ENCODE measurements around the gene SKI. TPM values are rescaled to one million over a fixed set of nuclear protein-coding genes. Genes with fewer than 3 reads are reported as not detected.
A peak's percentile ranks its signal among the peaks of the same experiment; 100 is the strongest.

The SKI gene
- total and polyA plus RNA-seq, 9 of the 15 experiments (the other 6 are each of a cell fraction or from before 2014, with no cell fraction given): 0.10 to 60.5 (median 4.6) TPM

GRCh38 chr1:2255047-2255419, 26.9 kb downstream of the SKI start (continued):
- no peak for TF ChIP-seq ZNF133 (CRISPR knock-in tag; IDR thresholded peaks at IDR 0.05)

DNA sequence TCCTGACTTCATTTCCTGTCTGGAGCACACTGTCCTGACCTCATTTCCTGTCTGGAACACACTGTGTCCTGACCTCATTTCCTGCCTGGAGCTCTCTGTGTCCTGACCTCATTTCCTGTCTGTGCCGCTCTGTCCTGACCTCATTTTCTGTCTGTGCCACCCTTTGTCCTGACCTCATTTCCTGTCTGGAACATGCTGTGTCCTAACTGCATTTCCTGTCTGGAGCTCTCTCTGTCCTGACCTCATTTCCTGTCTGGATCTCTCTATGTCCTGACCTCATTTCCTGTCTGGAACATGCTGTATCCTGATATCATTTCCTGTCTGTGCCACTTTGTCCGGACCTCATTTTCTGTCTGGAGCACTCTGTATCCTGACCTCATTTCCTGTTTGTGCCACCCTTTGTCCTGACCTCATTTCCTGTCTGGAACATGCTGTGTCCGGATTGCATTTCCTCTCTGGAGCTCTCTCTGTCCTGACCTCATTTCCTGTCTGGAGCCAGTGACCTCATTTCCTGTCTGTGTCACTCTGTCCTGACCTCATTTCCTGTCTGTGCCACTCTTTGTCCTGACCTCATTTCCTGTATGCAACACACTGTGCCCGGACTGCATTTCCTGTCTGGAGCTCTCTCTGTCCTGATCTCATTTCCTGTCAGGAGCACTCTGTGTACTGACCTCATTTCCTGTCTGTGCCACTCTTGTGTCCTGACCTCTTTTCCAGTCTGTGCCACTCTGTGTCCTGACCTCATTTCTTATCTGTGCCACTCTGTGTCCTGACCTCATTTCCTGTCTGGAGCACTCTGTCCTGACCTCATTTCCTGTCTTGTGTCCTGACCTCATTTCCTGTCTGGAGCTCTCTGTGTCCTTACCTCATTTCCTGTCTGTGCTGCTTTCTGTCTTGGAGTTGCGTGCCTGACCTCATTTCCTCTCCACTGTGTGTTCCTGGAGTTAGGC, 27.6 kb downstream of the SKI start:
- FAIRE-seq (peak; percentile 90), ATAC-seq (peak; percentile 72), DNase-seq (ENCODE audit: extremely low read depth in 1 of 4, low spot score in 3 of 4) (peak in 2 of 4 experiments; percentile 48 to 76)
- Histone ChIP-seq H3K4me2 (ENCODE audit: insufficient read depth, low read length) (peak overlapping the region; percentile 16), H3K4me3 (no peak overlapping the region), H3K9me3 (replicated peaks; ENCODE audit: control insufficient read depth, insufficient read depth, low read depth, low read length) (peaks cover 14% of the 10 kb centered on the region), H3K9me1 (ENCODE audit: control insufficient read depth, insufficient read depth, low read length) (peaks cover 9% of the 10 kb centered on the region), H3K9ac (ENCODE audit: insufficient read depth in 1 of 2, low read depth in 2 of 2, low read length in 2 of 2) (peak overlapping the region in 1 of 2 experiments; percentile 8; a peak in 1 of 4 replicates), H3K27me3 (ENCODE audit: control insufficient read depth in 2 of 2, insufficient read depth in 2 of 2, low read length in 2 of 2) (no peaks in the 10 kb centered on the region), H3K79me2 (ENCODE audit: control insufficient read depth, insufficient read depth, low read length) (peaks cover 97% of the 10 kb centered on the region), H4K20me1 (replicated peaks; ENCODE audit: control insufficient read depth, insufficient read depth, low read length) (peaks cover 22% of the 10 kb centered on the region), H2AFZ (ENCODE audit: low read depth, low read length) (peak overlapping the region; percentile 12; the same call in 1 of the 2 replicates), H3K36me3 (ENCODE audit: control insufficient read depth, insufficient read depth, low read length) (peaks cover 10% of the 10 kb centered on the region; the same call in 2 of the 3 replicates), H3K27ac (ENCODE audit: extremely low read depth, low read depth, low read length) (peak overlapping the region; percentile 85), H3K4me1 (replicated peaks in 1 of 2; ENCODE audit: control insufficient read depth in 2 of 2, insufficient read depth in 2 of 2, low read length in 2 of 2) (peaks cover 11 to 54% of the 10 kb centered on the region in 2 experiments; a peak in 4 of 5 replicates)
- CTCF ChIA-PET (ENCODE audit: low intra/inter-chr PET ratio): no interaction called here
- BruUV-seq (replicated peaks): no TSS peak
- in situ Hi-C loops (cut with MboI): no loop called here
- WGBS (ENCODE audit: insufficient coverage, low coverage, missing lambda C conversion rate): 68% methylated on average over 5 of the region's 5 CpGs
- intact Hi-C loops (cut with micrococcal nuclease): no loop called here
- POLR2A ChIA-PET: interaction anchor here (0.6 to 2.0 kb wide), 9 partner anchors 16 to 53 kb away, joined by 3 to 6 read pairs (median 4); no protein-coding TSS in a partner anchor
- TF ChIP-seq DDX20 (tag; IDR thresholded peaks at IDR 0.05; ENCODE audit: low read depth) (no peak), TAL1 (IDR thresholded peaks at IDR 0.05) (peak; percentile 10; the same call in 1 of the 2 replicates), ETS2 (tag; IDR thresholded peaks at IDR 0.05; ENCODE audit: borderline replicate concordance, poor library complexity, severe bottlenecking) (peak; percentile 48), NELFE (IDR thresholded peaks at IDR 0.05; ENCODE audit: insufficient read depth, insufficient read length) (no peak), HNRNPK (IDR thresholded peaks at IDR 0.05; ENCODE audit: low read depth, low read length, poor library complexity, severe bottlenecking) (no peak), TEAD2 (tag; IDR thresholded peaks at IDR 0.05) (no peak), ZNF696 (CRISPR knock-in tag; conservative IDR thresholded peaks at IDR 0.05) (no peak), MAFG (tag; conservative IDR thresholded peaks at IDR 0.05) (no peak), ARID1B (IDR thresholded peaks at IDR 0.05) (0 out of 2 replicates have a peak, but pooled peaks have one; percentile 42)
- TF ChIP-seq, protein P1, sequence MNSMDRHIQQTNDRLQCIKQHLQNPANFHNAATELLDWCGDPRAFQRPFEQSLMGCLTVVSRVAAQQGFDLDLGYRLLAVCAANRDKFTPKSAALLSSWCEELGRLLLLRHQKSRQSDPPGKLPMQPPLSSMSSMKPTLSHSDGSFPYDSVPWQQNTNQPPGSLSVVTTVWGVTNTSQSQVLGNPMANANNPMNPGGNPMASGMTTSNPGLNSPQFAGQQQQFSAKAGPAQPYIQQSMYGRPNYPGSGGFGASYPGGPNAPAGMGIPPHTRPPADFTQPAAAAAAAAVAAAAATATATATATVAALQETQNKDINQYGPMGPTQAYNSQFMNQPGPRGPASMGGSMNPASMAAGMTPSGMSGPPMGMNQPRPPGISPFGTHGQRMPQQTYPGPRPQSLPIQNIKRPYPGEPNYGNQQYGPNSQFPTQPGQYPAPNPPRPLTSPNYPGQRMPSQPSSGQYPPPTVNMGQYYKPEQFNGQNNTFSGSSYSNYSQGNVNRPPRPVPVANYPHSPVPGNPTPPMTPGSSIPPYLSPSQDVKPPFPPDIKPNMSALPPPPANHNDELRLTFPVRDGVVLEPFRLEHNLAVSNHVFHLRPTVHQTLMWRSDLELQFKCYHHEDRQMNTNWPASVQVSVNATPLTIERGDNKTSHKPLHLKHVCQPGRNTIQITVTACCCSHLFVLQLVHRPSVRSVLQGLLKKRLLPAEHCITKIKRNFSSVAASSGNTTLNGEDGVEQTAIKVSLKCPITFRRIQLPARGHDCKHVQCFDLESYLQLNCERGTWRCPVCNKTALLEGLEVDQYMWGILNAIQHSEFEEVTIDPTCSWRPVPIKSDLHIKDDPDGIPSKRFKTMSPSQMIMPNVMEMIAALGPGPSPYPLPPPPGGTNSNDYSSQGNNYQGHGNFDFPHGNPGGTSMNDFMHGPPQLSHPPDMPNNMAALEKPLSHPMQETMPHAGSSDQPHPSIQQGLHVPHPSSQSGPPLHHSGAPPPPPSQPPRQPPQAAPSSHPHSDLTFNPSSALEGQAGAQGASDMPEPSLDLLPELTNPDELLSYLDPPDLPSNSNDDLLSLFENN (IDR thresholded peaks at IDR 0.05; ENCODE audit: low read depth in 2 of 2, low read length in 2 of 2): 0 out of 4 replicates have a peak, but pooled peaks of 1 of the 2 experiments have one; percentile 56

Measured in K562 (cell line).